NCI-H510A treated with DMSO at 0.1 percent for 48 hours (cell line): Measurements from ENCODE around the gene ZNRF3.
"Not testable (repeated sequence)": the region's sequence is repeated elsewhere in the genome, so short reads cannot be mapped to it uniquely, and the experiment has no call there.

Experiments used
- DNase-seq: peaks from one replicate; lab custom pipeline; 2025; lab: John Stamatoyannopoulos, UW

ZNRF3 gene

GRCh38 chr22:28882878-28883656, at the start of gene ZNRF3:
Gene ZNRF3 (plus strand): TSS chr22:28883572. CDS start chr22:28883767, 195 bp downstream.
- peak; percentile 7 for DNase-seq

GRCh38 chr22:28835630-28836189, 47.7 kb upstream of the ZNRF3 start:
- no peak for DNase-seq

- no peak for DNase-seq
These were observed 45.7 kb upstream of the ZNRF3 start for GRCh38 chr22:28837640-28838039.

- DNase-seq, result no peak
These were observed 44.4 kb upstream of the ZNRF3 start for GRCh38 chr22:28838971-28839370.

GRCh38 chr22:28841111-28841510, 42.3 kb upstream of the ZNRF3 start:
- no peak for DNase-seq

GRCh38 chr22:28843633-28844032, 39.7 kb upstream of the ZNRF3 start:
- no peak for DNase-seq

GRCh38 chr22:28844277-28844676, 39.1 kb upstream of the ZNRF3 start:
- not testable (repeated sequence) for DNase-seq

GRCh38 chr22:28846994-28847393, 36.4 kb upstream of the ZNRF3 start:
- DNase-seq, result no peak

- DNase-seq, result peak; percentile 27
These were observed 27.8 kb upstream of the ZNRF3 start for GRCh38 chr22:28855355-28856094.

- no peak for DNase-seq
These were observed 27.3 kb upstream of the ZNRF3 start for GRCh38 chr22:28856095-28856455.

- no peak for DNase-seq
These were observed 26.1 kb upstream of the ZNRF3 start for GRCh38 chr22:28857288-28857687.

- DNase-seq, result no peak
These were observed 18.3 kb upstream of the ZNRF3 start for GRCh38 chr22:28864878-28865596.

GRCh38 chr22:28867191-28867590, 16.2 kb upstream of the ZNRF3 start:
- no peak for DNase-seq

- DNase-seq, result not testable (repeated sequence)
These were observed 15.0 kb upstream of the ZNRF3 start for GRCh38 chr22:28868389-28868788.

GRCh38 chr22:28869736-28870135, 13.6 kb upstream of the ZNRF3 start:
- DNase-seq, result no peak

GRCh38 chr22:28873183-28873963, 10.0 kb upstream of the ZNRF3 start:
- DNase-seq, result no peak

- DNase-seq, result no peak
These were observed 9.3 kb upstream of the ZNRF3 start for GRCh38 chr22:28874061-28874460.

GRCh38 chr22:28874811-28875320, 8.5 kb upstream of the ZNRF3 start:
- no peak for DNase-seq

GRCh38 chr22:28882545-28882877, 861 bp upstream of the ZNRF3 start:
- DNase-seq, result no peak

GRCh38 chr22:28883657-28883916, 215 bp downstream of the ZNRF3 start:
- DNase-seq, result no peak

GRCh38 chr22:28883917-28884746, 760 bp downstream of the ZNRF3 start:
- DNase-seq, result no peak
